OCI-LY3 (cell line): Measurements from ENCODE around the gene STARD13.

ENCODE experiments used
- H2AFZ ChIP-seq: fragments of 200-600, 300-600 bp; shearing (Covaris generic); 2 replicates; pipeline ENCODE4 v1.6.0; 2014; ENCODE audit warnings: antibody characterized with exemption, low read depth, low read length
- H3K27ac ChIP-seq: fragments of 200-600, 300-600 bp; sonication (generic); 2 replicates; pipeline ENCODE4 v1.5.1; 2014; ENCODE audit warnings: mild to moderate bottlenecking, low read length, moderate library complexity, mixed read lengths
- H3K27me3 ChIP-seq: fragments of 200-600, 300-600 bp; sonication (generic); 2 replicates; pipeline ENCODE4 v1.6.1; 2014; ENCODE audit warnings: low read depth, low read length, mixed read lengths
- H3K36me3 ChIP-seq: fragments of 200-600, 300-600 bp; sonication (generic); replicated peaks from 2 replicates; pipeline ENCODE3; 2014; ENCODE audit warnings: low read depth, low read length, mixed read lengths
- H3K4me1 ChIP-seq: fragments of 300-600, 200-600 bp; sonication (generic); 2 replicates; pipeline ENCODE4 v1.6.1; 2014; ENCODE audit warnings: low read length, mixed read lengths
- H3K4me2 ChIP-seq: fragments of 200-600, 300-600 bp; sonication (generic); 2 replicates; pipeline ENCODE4 v1.6.1; 2014; ENCODE audit warnings: low read length, mixed read lengths
- H3K4me3 ChIP-seq: fragments of 300-600, 200-600 bp; sonication (generic); 2 replicates; pipeline ENCODE4 v1.5.1; 2014; ENCODE audit warnings: antibody characterized with exemption, mild to moderate bottlenecking, low read length, moderate library complexity
- H3K79me2 ChIP-seq: fragments of 300-600, 200-600 bp; shearing (Covaris generic); 2 replicates; pipeline ENCODE4 v1.6.1; 2014; ENCODE audit warnings: mild to moderate bottlenecking, low read length, mixed read lengths
- H3K9ac ChIP-seq: fragments of 300-600, 200-600 bp; shearing (Covaris generic); 2 replicates; pipeline ENCODE4 v1.6.0; 2014; ENCODE audit warnings: mild to moderate bottlenecking, low read length, moderate library complexity
- H3K9me3 ChIP-seq: fragments of 200-600, 300-600 bp; shearing (Covaris generic); 2 replicates; pipeline ENCODE4 v1.6.1; 2014; ENCODE audit warnings: low read length, mixed read lengths; ENCODE audit not compliant: insufficient read depth
- H4K20me1 ChIP-seq: fragments of 200-600, 300-600 bp; sonication (generic); 2 replicates; pipeline ENCODE4 v1.6.1; 2016; ENCODE audit warnings: low read length, mixed read lengths; ENCODE audit not compliant: insufficient read depth
- CTCF ChIP-seq: fragments of 200-600, 300-600 bp; sonication (generic); IDR thresholded peaks from 2 replicates; pipeline ENCODE4 v1.5.1; 2014; ENCODE audit warnings: antibody characterized with exemption, low read length, low read depth
- EZH2phosphoT487 ChIP-seq: fragments of 200-600 bp; shearing (Covaris generic); IDR thresholded peaks from 2 replicates; pipeline ENCODE4 v1.6.1; 2018; ENCODE audit warnings: antibody characterized with exemption, mixed run types, low read depth

STARD13 gene

GRCh38 chr13:33053397-33054066 lies 232.0 kb downstream of the STARD13 start:
- H2AFZ ChIP-seq = no peak overlapping the region
- no peaks in the 10 kb centered on the region for H3K79me2 ChIP-seq
- H3K9ac ChIP-seq = no peak overlapping the region
- no peaks in the 10 kb centered on the region for H3K36me3 ChIP-seq
- H3K4me2 ChIP-seq = no peak overlapping the region
- H3K9me3 ChIP-seq = no peaks in the 10 kb centered on the region
- TF ChIP-seq EZH2phosphoT487 = no peak
- TF ChIP-seq CTCF = no peak
- H3K4me1 ChIP-seq = no peaks in the 10 kb centered on the region
- H3K27me3 ChIP-seq = no peaks in the 10 kb centered on the region
- H3K4me3 ChIP-seq = no peak overlapping the region
- no peaks in the 10 kb centered on the region for H4K20me1 ChIP-seq
- no peak overlapping the region for H3K27ac ChIP-seq
